IMR-90 (cell line): ENCODE data around the gene CGB5. TPM values are rescaled to one million over a fixed set of nuclear protein-coding genes. Genes with fewer than 3 reads are reported as not detected.

Experiments
- ATAC-seq: fragments of 200-7000 bp; cut with Tn5 transposase; 2 replicates; pipeline ENCODE4 v1.9.1; 2020; ENCODE audit warnings: low read depth, mild to moderate bottlenecking, moderate library complexity
- BruUV-seq: library from RNA; stranded (reverse); fragments of 400-500 nt; replicated peaks from 2 replicates; lab custom pipeline; 2021; lab: Mats Ljungman, UMichigan
- CTCF ChIA-PET: fragments of 300-600 bp; formaldehyde crosslinking; extraction: SDS; loops from one replicate; lab custom pipeline; 2021; ENCODE audit warnings: antibody characterized with exemption; lab: Yijun Ruan, JAX
- POLR2A ChIA-PET: fragments of 300-600 bp; sonication (Branson Sonifier 250); formaldehyde crosslinking; loops from one replicate; lab custom pipeline; 2022; ENCODE audit warnings: antibody characterized with exemption; ENCODE audit not compliant: unreplicated experiment; lab: Charles Lee
- DNase-seq: peaks from one replicate; pipeline ENCODE4 v3.0.0; 2013
- H2AFZ ChIP-seq: replicated peaks from 2 replicates; pipeline ENCODE3; 2013; ENCODE audit warnings: low read length, mild to moderate bottlenecking; ENCODE audit not compliant: poor library complexity
- H2AK5ac ChIP-seq: 2 replicates; pipeline ENCODE4 v1.6.1; 2013; ENCODE audit warnings: low read depth, low read length, inconsistent platforms
- H2AK9ac ChIP-seq: replicated peaks from 2 replicates; pipeline ENCODE3; 2013; ENCODE audit warnings: mild to moderate bottlenecking, low read depth, low read length, moderate library complexity; ENCODE audit not compliant: poor library complexity
- H2BK120ac ChIP-seq: 2 replicates; pipeline ENCODE4 v1.6.1; 2013; ENCODE audit warnings: low read depth, low read length, inconsistent platforms
- H2BK15ac ChIP-seq: 3 replicates; pipeline ENCODE4 v1.6.1; 2013; ENCODE audit warnings: low read depth, low read length, inconsistent platforms
- H2BK20ac ChIP-seq: 2 replicates; pipeline ENCODE4 v1.6.1; 2013; ENCODE audit warnings: low read depth, mild to moderate bottlenecking, inconsistent platforms, low read length, moderate library complexity
- H2BK5ac ChIP-seq: 2 replicates; pipeline ENCODE4 v1.6.1; 2013; ENCODE audit warnings: mild to moderate bottlenecking, low read depth, low read length, inconsistent platforms; ENCODE audit not compliant: poor library complexity, severe bottlenecking
- H3K14ac ChIP-seq: replicated peaks from 2 replicates; pipeline ENCODE4 v1.6.1; 2013; ENCODE audit warnings: low read depth, low read length, inconsistent platforms
- H3K18ac ChIP-seq: 2 replicates; pipeline ENCODE4 v1.6.1; 2013; ENCODE audit warnings: low read depth, low read length, control low read depth
- H3K23ac ChIP-seq: 2 replicates; pipeline ENCODE4 v1.6.1; 2013; ENCODE audit warnings: low read depth, low read length, inconsistent platforms
- H3K27ac ChIP-seq: 2 replicates; pipeline ENCODE4 v1.5.1; 2013; ENCODE audit warnings: mild to moderate bottlenecking, control low read depth, low read length; ENCODE audit not compliant: insufficient read depth
- H3K27me3 ChIP-seq: 2 replicates; pipeline ENCODE4 v1.6.1; 2013; ENCODE audit warnings: low read length; ENCODE audit not compliant: control insufficient read depth, insufficient read depth
- H3K36me3 ChIP-seq: 2 replicates; pipeline ENCODE4 v1.6.1; 2013; ENCODE audit warnings: low read length, mixed read lengths; ENCODE audit not compliant: control insufficient read depth, insufficient read depth
- H3K4ac ChIP-seq: 2 replicates; pipeline ENCODE4 v1.6.1; 2013; ENCODE audit warnings: low read depth, low read length, inconsistent platforms
- H3K4me1 ChIP-seq: 2 replicates; pipeline ENCODE4 v1.6.1; 2013; ENCODE audit warnings: low read length, mixed read lengths; ENCODE audit not compliant: control insufficient read depth, insufficient read depth
- H3K4me2 ChIP-seq: 2 replicates; pipeline ENCODE4 v1.6.1; 2013; ENCODE audit warnings: low read depth, mild to moderate bottlenecking, control low read depth, low read length, moderate library complexity
- H3K4me3 ChIP-seq: 2 replicates; pipeline ENCODE4 v1.5.1; 2013; ENCODE audit warnings: low read depth, mild to moderate bottlenecking, control low read depth, low read length, moderate library complexity; ENCODE audit not compliant: insufficient read depth
- H3K56ac ChIP-seq: 2 replicates; pipeline ENCODE4 v1.6.1; 2013; ENCODE audit warnings: low read length, inconsistent platforms; ENCODE audit not compliant: insufficient read depth; ENCODE audit errors: extremely low read depth
- H3K79me1 ChIP-seq, 2 experiments: 2 replicates each; pipeline ENCODE4 v1.6.1; 2013; ENCODE audit warnings: low read length in 2 of 2, inconsistent platforms in 1 of 2, low read depth in 1 of 2
- H3K9ac ChIP-seq: 2 replicates; pipeline ENCODE4 v1.6.1; 2013; ENCODE audit warnings: low read depth, low read length, control low read depth
- H3K9me1 ChIP-seq: 2 replicates; pipeline ENCODE4 v1.6.1; 2013; ENCODE audit warnings: low read length, inconsistent platforms; ENCODE audit not compliant: insufficient read depth
- H3K9me3 ChIP-seq: 2 replicates; pipeline ENCODE4 v1.6.1; 2013; ENCODE audit warnings: low read length; ENCODE audit not compliant: control insufficient read depth, insufficient read depth
- H4K20me1 ChIP-seq: 2 replicates; pipeline ENCODE4 v1.6.1; 2013; ENCODE audit warnings: low read length, inconsistent platforms; ENCODE audit not compliant: insufficient read depth
- H4K5ac ChIP-seq: 2 replicates; pipeline ENCODE4 v1.6.1; 2013; ENCODE audit warnings: mild to moderate bottlenecking, low read depth, low read length, control low read depth
- H4K8ac ChIP-seq, 2 experiments: 2 replicates each; pipeline ENCODE4 v1.6.1; 2013; ENCODE audit warnings: low read depth in 2 of 2, low read length in 2 of 2, control low read depth in 1 of 2, inconsistent platforms in 1 of 2
- H4K91ac ChIP-seq: 2 replicates; pipeline ENCODE4 v1.6.1; 2013; ENCODE audit warnings: low read depth, low read length, inconsistent platforms; ENCODE audit not compliant: insufficient read depth
- BHLHE40 ChIP-seq: fragments of 150-350 bp; IDR thresholded peaks from 2 replicates; pipeline ENCODE4 v1.6.1; 2016; ENCODE audit warnings: mild to moderate bottlenecking, low read depth, low read length
- CHD1 ChIP-seq: IDR thresholded peaks from 2 replicates; pipeline ENCODE4 v1.6.1; 2012; ENCODE audit warnings: low read depth, low read length, improper control_type of control experiment
- FOS ChIP-seq: fragments of 150-350 bp; IDR thresholded peaks from 2 replicates; pipeline ENCODE4 v1.6.1; 2016; ENCODE audit warnings: low read depth, low read length
- MAFK ChIP-seq: IDR thresholded peaks from 2 replicates; pipeline ENCODE4 v1.6.1; 2012; ENCODE audit warnings: low read depth, low read length, improper control_type of control experiment
- MAZ ChIP-seq: IDR thresholded peaks from 2 replicates; pipeline ENCODE4 v1.6.1; 2012; ENCODE audit warnings: low read depth, mild to moderate bottlenecking, low read length, improper control_type of control experiment, moderate library complexity, borderline replicate concordance
- MXI1 ChIP-seq: IDR thresholded peaks from 2 replicates; pipeline ENCODE4 v1.6.1; 2012; ENCODE audit warnings: low read depth, mild to moderate bottlenecking, low read length, moderate library complexity, borderline replicate concordance
- NFE2L2 ChIP-seq: fragments of 150-350 bp; IDR thresholded peaks from 2 replicates; pipeline ENCODE4 v1.6.1; 2016; ENCODE audit warnings: low read depth, mild to moderate bottlenecking, low read length
- RAD21 ChIP-seq: IDR thresholded peaks from 2 replicates; pipeline ENCODE4 v1.6.1; 2012; ENCODE audit warnings: low read length, improper control_type of control experiment
- RCOR1 ChIP-seq: IDR thresholded peaks from 2 replicates; pipeline ENCODE4 v1.6.1; 2012; ENCODE audit warnings: mild to moderate bottlenecking, low read length, improper control_type of control experiment; ENCODE audit not compliant: insufficient replicate concordance
- RFX5 ChIP-seq: IDR thresholded peaks from 2 replicates; pipeline ENCODE4 v1.8.0; 2012; ENCODE audit warnings: low read depth, mild to moderate bottlenecking, low read length, moderate library complexity
- SMC3 ChIP-seq: fragments of 150-350 bp; IDR thresholded peaks from 2 replicates; pipeline ENCODE4 v1.6.1; 2016; ENCODE audit warnings: low read depth, mild to moderate bottlenecking, antibody characterized with exemption, low read length, moderate library complexity
- WGBS, 2 experiments: methylation state at CpG; one replicate each; pipeline versions ENCODE4 v1.1.5 to v1.1.7; 2013; ENCODE audit warnings: missing lambda C conversion rate in 2 of 2; ENCODE audit not compliant: insufficient read length in 1 of 2; ENCODE audit errors: extremely low coverage in 2 of 2; 5-methylcytosine and 5-hydroxymethylcytosine counted together
- dilution Hi-C: fragments of 300-500 bp; cut with HindIII; formaldehyde crosslinking; loops from one replicate; pipeline ENCODE4 v1.14.3; 2018; ENCODE audit warnings: low sequenced_read_pairs; ENCODE audit not compliant: unreplicated experiment
- in situ Hi-C: fragments of 300-500 bp; cut with MboI; formaldehyde crosslinking; loops from 3 replicates; pipeline ENCODE4 v1.14.3; 2019; ENCODE audit warnings: low sequenced_read_pairs, inconsistent platforms, mixed read lengths
- intact Hi-C: fragments of 100-400 bp; cut with micrococcal nuclease; formaldehyde crosslinking; loops from 2 replicates; pipeline ENCODE4 v1.10.0; 2022
- polyA plus RNA-seq, 3 experiments: library from polyadenylated mRNA; depleted of rRNA; stranded (reverse); fragments of >200 nt; gene quantifications; 2 replicates each; pipeline ENCODE4 v1.2.3, GENCODE V29; 2012; ENCODE audit warnings: low replicate concordance in 1 of 3
- total RNA-seq: library from RNA; depleted of rRNA; stranded (reverse); fragments of >200 nt; gene quantifications from 2 replicates; pipeline ENCODE4 v1.2.3, GENCODE V29; 2012
- TF ChIP-seq, protein P1 (sequence below): conservative IDR thresholded peaks from 2 replicates; pipeline ENCODE4 v1.5.1; 2012; ENCODE audit warnings: mild to moderate bottlenecking, low read depth, low read length, improper control_type of control experiment
- TF ChIP-seq, protein P2 (sequence below): fragments of 150-350 bp; IDR thresholded peaks from 2 replicates; pipeline ENCODE4 v1.6.1; 2016; ENCODE audit warnings: low read depth, mild to moderate bottlenecking, low read length, moderate library complexity, borderline replicate concordance
- TF ChIP-seq, protein P3 (sequence below): fragments of 150-350 bp; IDR thresholded peaks from 2 replicates; pipeline ENCODE4 v1.6.1; 2017; ENCODE audit warnings: mild to moderate bottlenecking, antibody characterized with exemption, low read length, low read depth

Gene CGB5
- total and polyA plus RNA-seq, 2 of the 4 experiments (the other 2 are of a cell fraction): not detected

- H2BK20ac ChIP-seq: no peak overlapping the region
- H3K23ac ChIP-seq: peak overlapping the region; percentile 62
- H4K20me1 ChIP-seq: peaks cover 52% of the 10 kb centered on the region
- dilution Hi-C loops: no loop called here
- H3K14ac ChIP-seq: peak overlapping the region; percentile 89; the same call in 1 of the 2 replicates
- H2AK9ac ChIP-seq: peak overlapping the region; percentile 84
- peaks cover 29% of the 10 kb centered on the region for H3K36me3 ChIP-seq
- no peak overlapping the region for H4K91ac ChIP-seq
- WGBS, 2 experiments: 73% methylated on average over 6 of the region's 11 CpGs; no CpG with 5 or more reads in 1 of the 2 experiments
- no peaks in the 10 kb centered on the region for H3K9me3 ChIP-seq
- H3K4me2 ChIP-seq: peak overlapping the region; percentile 86
- no peak overlapping the region for H2BK5ac ChIP-seq
- H3K27ac ChIP-seq: peak overlapping the region; percentile 34; the same call in 1 of the 2 replicates
- H2BK15ac ChIP-seq: no peak overlapping the region
- ChIA-PET POLR2A (no interaction called here), CTCF (no interaction called here)
- peak overlapping the region; percentile 69 for H3K4me3 ChIP-seq
- peak overlapping the region; percentile 72; the same call in 1 of the 2 replicates for H3K56ac ChIP-seq
- intact Hi-C loops: no loop called here
- TF ChIP-seq BHLHE40: no peak
- TF ChIP-seq MAFK: no peak
- no peak for TF ChIP-seq RAD21
- no peak for TF ChIP-seq CHD1
- TF ChIP-seq MAZ: no peak
- TF ChIP-seq, protein P1, sequence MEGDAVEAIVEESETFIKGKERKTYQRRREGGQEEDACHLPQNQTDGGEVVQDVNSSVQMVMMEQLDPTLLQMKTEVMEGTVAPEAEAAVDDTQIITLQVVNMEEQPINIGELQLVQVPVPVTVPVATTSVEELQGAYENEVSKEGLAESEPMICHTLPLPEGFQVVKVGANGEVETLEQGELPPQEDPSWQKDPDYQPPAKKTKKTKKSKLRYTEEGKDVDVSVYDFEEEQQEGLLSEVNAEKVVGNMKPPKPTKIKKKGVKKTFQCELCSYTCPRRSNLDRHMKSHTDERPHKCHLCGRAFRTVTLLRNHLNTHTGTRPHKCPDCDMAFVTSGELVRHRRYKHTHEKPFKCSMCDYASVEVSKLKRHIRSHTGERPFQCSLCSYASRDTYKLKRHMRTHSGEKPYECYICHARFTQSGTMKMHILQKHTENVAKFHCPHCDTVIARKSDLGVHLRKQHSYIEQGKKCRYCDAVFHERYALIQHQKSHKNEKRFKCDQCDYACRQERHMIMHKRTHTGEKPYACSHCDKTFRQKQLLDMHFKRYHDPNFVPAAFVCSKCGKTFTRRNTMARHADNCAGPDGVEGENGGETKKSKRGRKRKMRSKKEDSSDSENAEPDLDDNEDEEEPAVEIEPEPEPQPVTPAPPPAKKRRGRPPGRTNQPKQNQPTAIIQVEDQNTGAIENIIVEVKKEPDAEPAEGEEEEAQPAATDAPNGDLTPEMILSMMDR: no peak
- TF ChIP-seq RFX5: no peak
- TF ChIP-seq RCOR1: no peak
- no peak for TF ChIP-seq FOS
- TF ChIP-seq, protein P2, sequence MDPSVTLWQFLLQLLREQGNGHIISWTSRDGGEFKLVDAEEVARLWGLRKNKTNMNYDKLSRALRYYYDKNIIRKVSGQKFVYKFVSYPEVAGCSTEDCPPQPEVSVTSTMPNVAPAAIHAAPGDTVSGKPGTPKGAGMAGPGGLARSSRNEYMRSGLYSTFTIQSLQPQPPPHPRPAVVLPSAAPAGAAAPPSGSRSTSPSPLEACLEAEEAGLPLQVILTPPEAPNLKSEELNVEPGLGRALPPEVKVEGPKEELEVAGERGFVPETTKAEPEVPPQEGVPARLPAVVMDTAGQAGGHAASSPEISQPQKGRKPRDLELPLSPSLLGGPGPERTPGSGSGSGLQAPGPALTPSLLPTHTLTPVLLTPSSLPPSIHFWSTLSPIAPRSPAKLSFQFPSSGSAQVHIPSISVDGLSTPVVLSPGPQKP: no peak
- no peak for TF ChIP-seq MXI1
- TF ChIP-seq SMC3: no peak
- no peak for TF ChIP-seq NFE2L2
- TF ChIP-seq, protein P3, sequence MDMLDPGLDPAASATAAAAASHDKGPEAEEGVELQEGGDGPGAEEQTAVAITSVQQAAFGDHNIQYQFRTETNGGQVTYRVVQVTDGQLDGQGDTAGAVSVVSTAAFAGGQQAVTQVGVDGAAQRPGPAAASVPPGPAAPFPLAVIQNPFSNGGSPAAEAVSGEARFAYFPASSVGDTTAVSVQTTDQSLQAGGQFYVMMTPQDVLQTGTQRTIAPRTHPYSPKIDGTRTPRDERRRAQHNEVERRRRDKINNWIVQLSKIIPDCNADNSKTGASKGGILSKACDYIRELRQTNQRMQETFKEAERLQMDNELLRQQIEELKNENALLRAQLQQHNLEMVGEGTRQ: no peak
- H2BK120ac ChIP-seq: no peak overlapping the region
- no peak for DNase-seq
- H4K8ac ChIP-seq: no peak overlapping the region
- no peak overlapping the region for H3K18ac ChIP-seq
- in situ Hi-C loops: no loop called here
- ATAC-seq: no peak
- peaks cover 13 to 39% of the 10 kb centered on the region in 2 experiments for H3K79me1 ChIP-seq
- H4K5ac ChIP-seq: no peak overlapping the region
- 0 out of 2 replicates have a peak, but pooled peaks cover 2% of the 10 kb centered on the region for H3K9me1 ChIP-seq
- H2AFZ ChIP-seq: peak overlapping the region; percentile 21
- peak overlapping the region; percentile 86 for H3K9ac ChIP-seq
- peaks cover 6% of the 10 kb centered on the region for H3K4me1 ChIP-seq
- no TSS peak for BruUV-seq
- H3K27me3 ChIP-seq: no peaks in the 10 kb centered on the region
- H2AK5ac ChIP-seq: peak overlapping the region; percentile 57
- peak overlapping the region; percentile 91 for H3K4ac ChIP-seq
These were observed 42.6 kb downstream of the CGB5 start for GRCh38 chr19:49086296-49086695.
